HG03175 (cell line): Measurements from ENCODE around the gene D2HGDH.
"Not testable (repeated sequence)": the region's sequence is repeated elsewhere in the genome, so short reads cannot be mapped to it uniquely, and the experiment has no call there.

Experiments used
- ATAC-seq: cut with Tn5 transposase; IDR thresholded peaks from one replicate; pipeline ENCODE4 v1.9.1; 2021; ENCODE audit warnings: mild to moderate bottlenecking, moderate library complexity; ENCODE audit not compliant: unreplicated experiment

The D2HGDH gene

GRCh38 chr2:241768251-241768711 lies 33.9 kb downstream of the D2HGDH start:
- ATAC-seq = no peak

GRCh38 chr2:241768850-241769249 lies 34.4 kb downstream of the D2HGDH start:
- no peak for ATAC-seq

GRCh38 chr2:241769819-241770184 lies 35.4 kb downstream of the D2HGDH start:
- no peak for ATAC-seq

GRCh38 chr2:241770185-241770935 lies 35.9 kb downstream of the D2HGDH start:
- ATAC-seq = no peak

GRCh38 chr2:241770936-241771285 lies 36.5 kb downstream of the D2HGDH start:
- ATAC-seq = no peak

GRCh38 chr2:241771286-241772062 lies 37.0 kb downstream of the D2HGDH start:
- no peak for ATAC-seq

GRCh38 chr2:241772063-241772499 lies 37.7 kb downstream of the D2HGDH start:
- no peak for ATAC-seq

GRCh38 chr2:241773511-241774418 lies 39.3 kb downstream of the D2HGDH start:
- ATAC-seq = no peak

- no peak for ATAC-seq
Observed at GRCh38 chr2:241774419-241775222, 40.2 kb downstream of the D2HGDH start.

GRCh38 chr2:241775223-241776177 lies 41.1 kb downstream of the D2HGDH start:
- ATAC-seq = no peak

GRCh38 chr2:241776336-241777169 lies 42.1 kb downstream of the D2HGDH start, which contains the start of gene GAL3ST2:
GAL3ST2 (plus strand) TSS chr2:241776822; CDS start chr2:241776956, 134 bp downstream.
- no peak for ATAC-seq

- no peak for ATAC-seq
Observed at GRCh38 chr2:241777170-241777685, 42.8 kb downstream of the D2HGDH start.

GRCh38 chr2:241777686-241778627 lies 43.5 kb downstream of the D2HGDH start:
- ATAC-seq = no peak

- ATAC-seq = no peak
Observed at GRCh38 chr2:241780939-241781569, 46.6 kb downstream of the D2HGDH start.

- ATAC-seq = not testable (repeated sequence)
Observed at GRCh38 chr2:241782053-241782452, 47.6 kb downstream of the D2HGDH start.

GRCh38 chr2:241788135-241788534 lies 53.7 kb downstream of the D2HGDH start:
- ATAC-seq = no peak
